NB4 (cell line): Measurements from ENCODE around the gene CTCFL.

ENCODE experiments used
- CTCF ChIP-seq: IDR thresholded peaks from one replicate; pipeline ENCODE4 v1.5.1; 2012; ENCODE audit warnings: low read depth, low read length
- MYC ChIP-seq: IDR thresholded peaks from 2 replicates; pipeline ENCODE4 v1.6.1; 2011; ENCODE audit warnings: low read depth, low read length
- POLR2A ChIP-seq: IDR thresholded peaks from 2 replicates; pipeline ENCODE4 v1.6.1; 2011; ENCODE audit warnings: mild to moderate bottlenecking; ENCODE audit not compliant: insufficient read length; ENCODE audit errors: extremely low read depth
- TF ChIP-seq, protein P1 (sequence below): IDR thresholded peaks from 2 replicates; pipeline ENCODE4 v1.6.1; 2011; ENCODE audit warnings: low read depth, low read length

DNA sequence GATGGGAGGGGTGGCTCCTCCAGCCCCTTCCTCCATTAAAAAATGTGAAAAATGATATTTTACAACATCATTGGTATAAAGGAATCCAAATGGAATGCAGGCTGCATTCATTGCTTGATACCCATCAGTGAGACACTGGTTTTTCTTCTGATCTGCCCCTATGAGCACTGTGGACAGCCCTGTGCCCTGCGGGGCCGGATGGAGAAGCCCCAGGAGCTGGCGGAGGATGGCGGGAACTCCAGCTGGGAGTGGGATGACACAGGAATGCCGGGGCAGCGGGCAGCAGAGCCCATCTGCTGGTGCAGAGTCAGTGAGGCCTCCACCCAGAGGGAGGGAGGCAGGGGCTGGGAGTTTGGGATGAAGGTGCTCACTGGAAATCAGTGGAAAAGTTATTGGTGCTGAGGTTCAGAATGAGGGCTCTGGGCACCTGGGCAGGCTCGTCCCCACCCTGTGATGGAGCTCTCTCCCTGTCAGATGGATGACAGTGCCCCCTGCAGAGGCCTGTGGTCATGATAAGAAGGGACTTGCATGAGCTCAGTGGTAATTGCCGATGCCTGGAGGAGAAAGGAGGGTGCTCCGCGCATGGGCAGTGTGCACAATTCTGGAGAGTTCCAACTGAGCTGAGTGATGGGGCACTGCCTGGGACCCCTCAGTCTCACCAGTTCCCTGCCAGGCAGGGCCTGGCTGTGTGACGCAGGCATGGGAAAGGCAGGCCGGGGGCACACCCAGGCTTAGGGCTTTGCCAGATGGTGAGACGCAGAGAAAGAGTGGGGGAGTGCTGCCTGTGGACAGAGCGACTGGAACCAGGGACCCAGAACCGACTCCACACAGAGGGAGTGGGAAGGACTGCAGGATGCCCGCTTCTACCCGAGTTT, 23.2 kb downstream of the CTCFL start:
- TF ChIP-seq CTCF = peak; percentile 26
- TF ChIP-seq, protein P1, sequence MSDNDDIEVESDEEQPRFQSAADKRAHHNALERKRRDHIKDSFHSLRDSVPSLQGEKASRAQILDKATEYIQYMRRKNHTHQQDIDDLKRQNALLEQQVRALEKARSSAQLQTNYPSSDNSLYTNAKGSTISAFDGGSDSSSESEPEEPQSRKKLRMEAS = no peak
- TF ChIP-seq POLR2A = no peak
- no peak for TF ChIP-seq MYC
